Breast epithelium (tissue), 4 donors: ENCODE measurements around the gene AFMID. TPM values are rescaled to one million over a fixed set of nuclear protein-coding genes. Genes with fewer than 3 reads are reported as not detected.
A peak's percentile ranks its signal among the peaks of the same experiment; 100 is the strongest.

Experiments used
- DNase-seq, 2 donors: peaks; one replicate each; pipeline ENCODE4 v3.0.0-alpha.2; 2019; ENCODE audit warnings: low spot score in 2 of 2
- H3K27ac ChIP-seq, 2 donors: fragments of 200-600 bp; sonication (generic) in 1 of 2; one replicate each; pipeline ENCODE4 v1.5.1; 2016 to 2019; ENCODE audit warnings: mild to moderate bottlenecking in 1 of 2
- H3K27me3 ChIP-seq, 2 donors: fragments of 200-600 bp; sonication (generic) in 1 of 2; one replicate each; pipeline versions ENCODE4 v1.5.1 to v1.6.0; 2017 to 2019; ENCODE audit warnings: control low read depth in 1 of 2, mild to moderate bottlenecking in 1 of 2
- H3K36me3 ChIP-seq: fragments of 200-600 bp; one replicate; pipeline ENCODE4 v1.5.1; 2019
- H3K4me1 ChIP-seq, 2 donors: fragments of 200-600 bp; sonication (generic); one replicate each; pipeline ENCODE4 v1.5.1; 2016 to 2019; ENCODE audit warnings: control low read depth in 1 of 2
- H3K4me3 ChIP-seq, 3 donors: fragments of 200-600 bp; sonication (generic); 1 replicate in 2 of 3; 2 replicates in 1 of 3; pipeline ENCODE4 v1.5.1; 2016 to 2019; ENCODE audit warnings: mild to moderate bottlenecking in 3 of 3, moderate library complexity in 2 of 3
- H3K9me3 ChIP-seq, 2 donors: fragments of 200-600 bp; sonication (generic) in 1 of 2; one replicate each; pipeline ENCODE4 v1.5.1; 2016 to 2019; ENCODE audit warnings: control low read depth in 1 of 2
- POLR2A ChIP-seq: fragments of 450-650 bp; IDR thresholded peaks from one replicate; pipeline ENCODE4 v1.6.1; 2016; ENCODE audit warnings: antibody characterized with exemption, mild to moderate bottlenecking, moderate library complexity
- POLR2AphosphoS5 ChIP-seq, 3 donors: sonication (generic); formaldehyde crosslinking; IDR thresholded peaks; one replicate each; pipeline ENCODE4 v1.6.1; 2017; ENCODE audit warnings: antibody characterized with exemption in 3 of 3
- intact Hi-C: fragments of 100-400 bp; cut with DNase I; formaldehyde crosslinking; loops from one replicate; pipeline ENCODE4 v1.15.1; 2023; ENCODE audit warnings: low total_unique reads
- total RNA-seq, 3 donors: library from RNA; depleted of rRNA; stranded (reverse); fragments of >200 nt; gene quantifications; one replicate each; pipeline ENCODE4 v1.1.0, GENCODE V29; 2016
- TF ChIP-seq, protein P1 (sequence below), 3 donors: fragments of 450-650 bp; IDR thresholded peaks; one replicate each; pipeline ENCODE4 v1.5.1; 2016 to 2017; ENCODE audit warnings: antibody characterized with exemption in 3 of 3, mild to moderate bottlenecking in 3 of 3, moderate library complexity in 3 of 3

AFMID gene
- total RNA-seq, 3 donors from 2014 or later = 12.3 to 66.2 (median 65.2) TPM

DNA sequence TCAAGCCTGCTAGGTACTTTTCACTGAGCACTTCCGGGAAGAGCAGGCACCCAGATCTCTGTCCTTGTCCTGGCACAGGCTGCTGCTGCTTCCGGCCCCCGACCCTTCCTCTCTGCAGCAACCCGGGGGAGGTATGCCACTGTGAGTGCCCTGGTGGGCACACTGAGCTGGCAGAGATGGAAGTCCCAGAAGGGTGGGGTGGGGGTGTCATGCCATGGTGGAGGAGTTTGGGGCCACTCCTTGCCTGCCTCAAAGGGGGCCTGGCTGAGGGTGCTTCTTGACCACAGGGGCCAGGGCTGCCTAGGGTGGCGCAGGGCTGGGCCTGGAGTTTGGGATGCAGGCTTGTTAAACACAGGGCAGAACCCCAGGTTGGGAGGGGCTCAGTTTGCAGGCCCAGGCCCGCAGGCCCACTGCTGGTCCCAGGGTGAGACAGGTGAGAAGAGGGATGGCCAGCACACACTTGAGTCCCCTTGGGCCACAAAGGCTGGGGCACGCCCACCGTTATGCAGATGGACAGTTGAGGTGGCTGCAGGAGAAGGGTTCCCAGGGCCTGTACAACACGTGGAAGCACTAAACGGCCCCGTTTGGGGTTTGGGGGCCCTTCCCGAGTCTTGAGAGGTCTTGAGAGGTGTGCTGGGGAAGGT, 53.0 kb downstream of the AFMID start:
- H3K9me3 ChIP-seq = no peaks in the 10 kb centered on the region
- no peak overlapping the region for H3K4me3 ChIP-seq
- no peaks in the 10 kb centered on the region for H3K36me3 ChIP-seq
- intact Hi-C loops = no loop called here
- no peaks in the 10 kb centered on the region for H3K4me1 ChIP-seq
- TF ChIP-seq POLR2AphosphoS5 (IDR thresholded peaks at IDR 0.05) (no peak), POLR2A (no peak)
- TF ChIP-seq, protein P1, sequence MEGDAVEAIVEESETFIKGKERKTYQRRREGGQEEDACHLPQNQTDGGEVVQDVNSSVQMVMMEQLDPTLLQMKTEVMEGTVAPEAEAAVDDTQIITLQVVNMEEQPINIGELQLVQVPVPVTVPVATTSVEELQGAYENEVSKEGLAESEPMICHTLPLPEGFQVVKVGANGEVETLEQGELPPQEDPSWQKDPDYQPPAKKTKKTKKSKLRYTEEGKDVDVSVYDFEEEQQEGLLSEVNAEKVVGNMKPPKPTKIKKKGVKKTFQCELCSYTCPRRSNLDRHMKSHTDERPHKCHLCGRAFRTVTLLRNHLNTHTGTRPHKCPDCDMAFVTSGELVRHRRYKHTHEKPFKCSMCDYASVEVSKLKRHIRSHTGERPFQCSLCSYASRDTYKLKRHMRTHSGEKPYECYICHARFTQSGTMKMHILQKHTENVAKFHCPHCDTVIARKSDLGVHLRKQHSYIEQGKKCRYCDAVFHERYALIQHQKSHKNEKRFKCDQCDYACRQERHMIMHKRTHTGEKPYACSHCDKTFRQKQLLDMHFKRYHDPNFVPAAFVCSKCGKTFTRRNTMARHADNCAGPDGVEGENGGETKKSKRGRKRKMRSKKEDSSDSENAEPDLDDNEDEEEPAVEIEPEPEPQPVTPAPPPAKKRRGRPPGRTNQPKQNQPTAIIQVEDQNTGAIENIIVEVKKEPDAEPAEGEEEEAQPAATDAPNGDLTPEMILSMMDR (IDR thresholded peaks at IDR 0.05) = no peak
- H3K27ac ChIP-seq = no peak overlapping the region
- H3K27me3 ChIP-seq = no peaks in the 10 kb centered on the region
- no peak for DNase-seq

DNA sequence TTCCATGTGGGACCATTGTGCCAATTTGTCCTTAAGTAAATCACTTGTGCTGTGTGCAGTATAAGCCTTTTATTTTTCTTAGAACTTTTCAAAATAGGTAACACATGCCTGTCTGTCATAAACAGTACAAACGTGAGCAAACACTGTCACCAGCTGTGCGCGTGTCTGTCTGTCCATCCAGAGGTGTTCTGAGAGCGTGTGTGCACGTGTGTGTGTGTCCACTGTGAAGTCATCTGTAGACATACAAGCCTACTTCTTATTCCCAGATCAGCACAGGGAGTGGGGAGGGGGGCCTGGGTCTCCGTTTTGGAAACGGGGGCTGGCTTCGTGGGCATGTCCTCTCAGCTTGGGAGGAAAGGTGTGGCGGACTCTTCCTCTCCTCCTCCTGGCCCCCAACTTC, 53.7 kb downstream of the AFMID start:
- intact Hi-C loops = no loop called here
- H3K27ac ChIP-seq = no peak overlapping the region
- no peaks in the 10 kb centered on the region for H3K9me3 ChIP-seq
- TF ChIP-seq, protein P1 (IDR thresholded peaks at IDR 0.05) = no peak
- TF ChIP-seq POLR2AphosphoS5 (IDR thresholded peaks at IDR 0.05) (no peak), POLR2A (no peak)
- no peaks in the 10 kb centered on the region for H3K4me1 ChIP-seq
- H3K27me3 ChIP-seq = no peaks in the 10 kb centered on the region
- H3K4me3 ChIP-seq = no peak overlapping the region
- DNase-seq = no peak
- no peaks in the 10 kb centered on the region for H3K36me3 ChIP-seq

DNA sequence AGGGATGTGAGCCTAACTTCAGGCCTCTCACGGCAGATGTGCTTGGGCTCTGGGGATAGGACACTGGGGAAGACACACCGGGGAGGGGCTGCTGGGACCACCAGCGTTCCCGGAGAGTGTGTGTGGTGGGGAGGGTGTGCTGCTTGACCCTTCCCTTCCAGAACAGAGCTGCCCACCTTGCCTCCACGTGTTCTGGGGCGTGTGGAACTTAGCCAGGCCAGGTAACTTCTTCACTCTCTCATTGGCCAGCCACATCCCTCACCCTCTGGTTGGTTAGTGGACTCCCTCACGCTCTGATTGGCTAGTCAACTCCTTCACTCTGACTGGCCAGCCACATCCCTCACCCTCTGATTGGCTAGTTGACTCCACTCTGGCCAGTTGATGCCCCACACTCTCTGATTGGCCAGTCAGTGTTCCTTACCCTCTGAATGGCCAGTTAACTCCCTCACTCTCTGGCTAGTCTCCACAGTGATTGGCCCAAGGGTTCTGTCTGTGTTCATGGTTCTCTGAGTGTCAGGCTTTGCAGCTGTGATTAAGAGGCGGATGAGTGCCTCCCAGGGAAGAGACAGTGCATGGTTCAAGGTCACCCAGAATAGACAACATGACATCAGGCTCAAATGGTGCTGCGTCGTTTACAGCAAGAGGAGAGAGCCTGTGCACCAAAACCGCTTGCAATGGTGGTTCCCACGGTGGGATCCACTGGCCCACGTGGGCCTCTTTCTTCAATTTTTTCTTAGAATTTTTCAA, 54.3 kb downstream of the AFMID start:
- no peak for DNase-seq
- TF ChIP-seq POLR2AphosphoS5 (IDR thresholded peaks at IDR 0.05) = no peak
- TF ChIP-seq POLR2A = no peak
- TF ChIP-seq, protein P1 (IDR thresholded peaks at IDR 0.05) = no peak
- Histone ChIP-seq H3K27ac (no peak overlapping the region), H3K9me3 (no peaks in the 10 kb centered on the region), H3K36me3 (no peaks in the 10 kb centered on the region), H3K4me1 (no peaks in the 10 kb centered on the region), H3K27me3 (no peaks in the 10 kb centered on the region), H3K4me3 (no peak overlapping the region)
- intact Hi-C loops = no loop called here

DNA sequence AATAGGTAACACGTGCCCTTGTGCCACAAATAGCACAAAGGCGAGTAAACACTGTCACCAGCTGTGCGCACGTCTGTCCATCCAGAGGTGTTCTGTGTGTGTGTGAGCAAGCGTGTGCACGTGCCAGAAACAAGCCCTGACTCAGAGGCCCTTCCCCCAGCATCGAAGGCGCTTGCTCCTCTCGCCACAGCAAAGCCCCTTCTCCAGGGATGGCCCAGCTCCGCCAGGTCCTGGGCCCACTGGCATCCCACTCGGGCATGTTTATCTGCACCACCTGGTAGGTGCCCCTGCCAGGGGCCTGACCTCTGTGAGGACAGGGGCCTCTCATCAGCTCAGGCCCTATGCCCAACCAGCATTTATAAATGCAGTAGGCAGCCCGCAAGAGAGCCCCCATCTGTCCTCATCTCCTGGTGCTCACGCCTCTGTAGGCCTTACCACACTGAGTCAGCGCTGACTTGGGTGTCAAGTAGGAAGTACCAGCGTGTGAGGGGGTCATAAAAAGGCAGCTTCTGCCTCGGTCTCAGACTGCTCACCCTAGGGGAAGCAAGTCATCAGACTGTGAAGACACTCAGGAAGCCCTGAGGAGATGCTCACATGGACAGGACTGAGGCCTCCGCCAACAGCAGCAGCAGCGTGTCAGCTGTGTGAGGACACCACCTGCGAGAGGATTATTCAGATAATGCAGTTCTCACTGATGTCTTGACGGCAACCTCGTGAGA, 55.0 kb downstream of the AFMID start:
- H3K4me1 ChIP-seq = no peaks in the 10 kb centered on the region
- H3K27ac ChIP-seq = no peak overlapping the region
- TF ChIP-seq POLR2AphosphoS5 (IDR thresholded peaks at IDR 0.05) = no peak
- TF ChIP-seq POLR2A = no peak
- TF ChIP-seq, protein P1 (IDR thresholded peaks at IDR 0.05) = no peak
- H3K27me3 ChIP-seq = no peaks in the 10 kb centered on the region
- intact Hi-C loops = no loop called here
- no peak for DNase-seq
- H3K9me3 ChIP-seq = no peaks in the 10 kb centered on the region
- no peaks in the 10 kb centered on the region for H3K36me3 ChIP-seq
- H3K4me3 ChIP-seq = no peak overlapping the region

DNA sequence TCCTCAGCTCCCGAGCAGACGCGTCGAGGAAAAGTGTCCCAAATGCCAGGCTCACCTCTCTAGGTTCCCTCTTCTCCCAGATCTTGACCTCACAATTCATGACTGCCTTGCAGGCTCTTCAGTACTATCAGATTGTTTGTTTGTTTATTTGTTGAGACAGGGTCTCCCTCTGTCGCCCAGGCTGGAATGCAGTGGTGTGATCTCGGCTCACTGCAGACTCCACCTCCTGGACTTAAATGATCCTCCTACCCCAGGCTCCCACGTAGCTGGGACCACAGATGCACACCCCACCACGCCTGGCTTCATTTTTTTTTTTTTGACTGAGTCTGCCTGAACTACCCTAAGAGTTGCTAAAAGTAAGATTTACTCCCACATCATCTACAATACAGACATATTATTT, 60.1 kb downstream of the AFMID start:
- H3K27ac ChIP-seq = peak overlapping the region in 1 of 2 donors; percentile 86

More for the DNA sequence above, 60.1 kb downstream of the AFMID start:
- DNase-seq = no peak
- no peak for TF ChIP-seq POLR2AphosphoS5 (IDR thresholded peaks at IDR 0.05)
- TF ChIP-seq, protein P1 (IDR thresholded peaks at IDR 0.05) = no peak
- no peak overlapping the region for H3K4me3 ChIP-seq
- no peaks in the 10 kb centered on the region for H3K4me1 ChIP-seq
- no peaks in the 10 kb centered on the region for H3K9me3 ChIP-seq
- no peaks in the 10 kb centered on the region for H3K36me3 ChIP-seq
- intact Hi-C loops = no loop called here
- H3K27me3 ChIP-seq = no peaks in the 10 kb centered on the region
